A549 treated with AZD9567 at 1 μM for 4 hours (cell line): ENCODE results near the gene RPS4Y1. TPM values are rescaled to one million over a fixed set of nuclear protein-coding genes. Genes with fewer than 3 reads are reported as not detected.

Source experiments
- total RNA-seq: library from RNA; stranded (reverse); fragments of 200-300 nt; extraction: Qiagen RNA extraction; gene quantifications from 5 replicates; pipeline ENCODE4 v1.2.3, GENCODE V29; 2022; ENCODE audit not compliant: insufficient read depth

The RPS4Y1 gene
- total RNA-seq, result 243 to 303 TPM (median 300 TPM) in 5 replicates

GRCh38 chrY:2841471-2841893, at the start of gene RPS4Y1:
RPS4Y1 (plus strand) TSS chrY:2841602; CDS start chrY:2841625, 23 bp downstream.

Other genes with a start within 250 kb of the RPS4Y1 start
- not detected in 5 replicates for gene SRY, start 53.9 kb upstream of the RPS4Y1 start, total RNA-seq
- gene ZFY, start 93.8 kb downstream of the RPS4Y1 start, total RNA-seq, result 3.3 to 9.0 TPM (median 3.9 TPM) in 5 replicates